ENCODE measurements around the gene AUTS2. TPM values are rescaled to one million over a fixed set of nuclear protein-coding genes. Genes with fewer than 3 reads are reported as not detected.

The AUTS2 gene
- total RNA-seq, 1 experiment from 2014 or later: 42.1 TPM

GRCh38 chr7:70259502-70259901, 661.2 kb downstream of the AUTS2 start:
- Histone ChIP-seq H3K4me1 (ENCODE audit: insufficient read depth, low read length, poor library complexity, severe bottlenecking) (no peaks in the 10 kb centered on the region), H3K9me3 (ENCODE audit: low read depth, low read length, poor library complexity, severe bottlenecking) (no peaks in the 10 kb centered on the region), H3K27me3 (replicated peaks; ENCODE audit: insufficient read depth, low read depth, low read length, poor library complexity) (no peaks in the 10 kb centered on the region), H3K4me3 (ENCODE audit: low read depth, low read length, poor library complexity, severe bottlenecking) (no peak overlapping the region), H3K36me3 (ENCODE audit: insufficient read depth, low read length, poor library complexity, severe bottlenecking) (no peaks in the 10 kb centered on the region), H3K27ac (ENCODE audit: low read depth, low read length, poor library complexity, severe bottlenecking) (no peak overlapping the region)
- DNase-seq (ENCODE audit: low spot score): no peak
- POLR2A ChIA-PET (ENCODE audit: low non-redundant PET): no interaction called here
- no peak for TF ChIP-seq CTCF (conservative IDR thresholded peaks at IDR 0.05; ENCODE audit: low read depth, low read length)
- no peak for TF ChIP-seq EZH2 (IDR thresholded peaks at IDR 0.05; ENCODE audit: borderline replicate concordance, low read depth, low read length, poor library complexity, severe bottlenecking)
- BruUV-seq (replicated peaks): no TSS peak
- CTCF ChIA-PET: no interaction called here
- intact Hi-C loops (cut with micrococcal nuclease; ENCODE audit: unreplicated experiment): no loop called here

GRCh38 chr7:70263471-70264255, 665.4 kb downstream of the AUTS2 start:
- ChIA-PET POLR2A (ENCODE audit: low non-redundant PET) (no interaction called here), CTCF (no interaction called here)
- Histone ChIP-seq H3K27ac (ENCODE audit: low read depth, low read length, poor library complexity, severe bottlenecking) (no peak overlapping the region), H3K27me3 (replicated peaks; ENCODE audit: insufficient read depth, low read depth, low read length, poor library complexity) (no peaks in the 10 kb centered on the region), H3K36me3 (ENCODE audit: insufficient read depth, low read length, poor library complexity, severe bottlenecking) (no peaks in the 10 kb centered on the region), H3K9me3 (ENCODE audit: low read depth, low read length, poor library complexity, severe bottlenecking) (no peaks in the 10 kb centered on the region), H3K4me1 (ENCODE audit: insufficient read depth, low read length, poor library complexity, severe bottlenecking) (no peaks in the 10 kb centered on the region), H3K4me3 (ENCODE audit: low read depth, low read length, poor library complexity, severe bottlenecking) (no peak overlapping the region)
- TF ChIP-seq EZH2 (IDR thresholded peaks at IDR 0.05; ENCODE audit: borderline replicate concordance, low read depth, low read length, poor library complexity, severe bottlenecking) (no peak), CTCF (conservative IDR thresholded peaks at IDR 0.05; ENCODE audit: low read depth, low read length) (no peak)
- no TSS peak for BruUV-seq (replicated peaks)
- no peak for DNase-seq (ENCODE audit: low spot score)
- intact Hi-C loops (cut with micrococcal nuclease; ENCODE audit: unreplicated experiment): no loop called here

- intact Hi-C loops (cut with micrococcal nuclease; ENCODE audit: unreplicated experiment): no loop called here
- no peaks in the 10 kb centered on the region for H3K9me3 ChIP-seq (ENCODE audit: low read depth, low read length, poor library complexity, severe bottlenecking)
- H3K4me3 ChIP-seq (ENCODE audit: low read depth, low read length, poor library complexity, severe bottlenecking): no peak overlapping the region
- H3K27ac ChIP-seq (ENCODE audit: low read depth, low read length, poor library complexity, severe bottlenecking): no peak overlapping the region
- no peaks in the 10 kb centered on the region for H3K27me3 ChIP-seq (replicated peaks; ENCODE audit: insufficient read depth, low read depth, low read length, poor library complexity)
- DNase-seq (ENCODE audit: low spot score): no peak
- no TSS peak for BruUV-seq (replicated peaks)
- no peaks in the 10 kb centered on the region for H3K36me3 ChIP-seq (ENCODE audit: insufficient read depth, low read length, poor library complexity, severe bottlenecking)
- ChIA-PET POLR2A (ENCODE audit: low non-redundant PET) (no interaction called here), CTCF (no interaction called here)
- no peaks in the 10 kb centered on the region for H3K4me1 ChIP-seq (ENCODE audit: insufficient read depth, low read length, poor library complexity, severe bottlenecking)
- no peak for TF ChIP-seq EZH2 (IDR thresholded peaks at IDR 0.05; ENCODE audit: borderline replicate concordance, low read depth, low read length, poor library complexity, severe bottlenecking)
- TF ChIP-seq CTCF (conservative IDR thresholded peaks at IDR 0.05; ENCODE audit: low read depth, low read length): no peak
Measured at GRCh38 chr7:70266186-70266585, 667.9 kb downstream of the AUTS2 start.

Data from A673 (cell line).